ENCODE data around the gene MAN2B1.

GRCh38 chr19:12695997-12696365, 29.4 kb upstream of the MAN2B1 start:
- TF ChIP-seq FOXP4 (CRISPR knock-in tag; IDR thresholded peaks at IDR 0.05) (no peak), ATAD3A (CRISPR knock-in tag; IDR thresholded peaks at IDR 0.05) (no peak), TBP (CRISPR knock-in tag; IDR thresholded peaks at IDR 0.05) (no peak), NR3C1 (CRISPR knock-in tag; IDR thresholded peaks at IDR 0.05) (no peak), NFE2L1 (CRISPR knock-in tag; IDR thresholded peaks at IDR 0.05; ENCODE audit: borderline replicate concordance) (no peak), HMG20A (CRISPR knock-in tag; IDR thresholded peaks at IDR 0.05; ENCODE audit: borderline replicate concordance) (no peak), SIX1 (CRISPR knock-in tag; IDR thresholded peaks at IDR 0.05; ENCODE audit: borderline replicate concordance) (no peak), UBTF (CRISPR knock-in tag; IDR thresholded peaks at IDR 0.05) (no peak), RAD21 (CRISPR knock-in tag; IDR thresholded peaks at IDR 0.05) (no peak)
- TF ChIP-seq, protein P1, sequence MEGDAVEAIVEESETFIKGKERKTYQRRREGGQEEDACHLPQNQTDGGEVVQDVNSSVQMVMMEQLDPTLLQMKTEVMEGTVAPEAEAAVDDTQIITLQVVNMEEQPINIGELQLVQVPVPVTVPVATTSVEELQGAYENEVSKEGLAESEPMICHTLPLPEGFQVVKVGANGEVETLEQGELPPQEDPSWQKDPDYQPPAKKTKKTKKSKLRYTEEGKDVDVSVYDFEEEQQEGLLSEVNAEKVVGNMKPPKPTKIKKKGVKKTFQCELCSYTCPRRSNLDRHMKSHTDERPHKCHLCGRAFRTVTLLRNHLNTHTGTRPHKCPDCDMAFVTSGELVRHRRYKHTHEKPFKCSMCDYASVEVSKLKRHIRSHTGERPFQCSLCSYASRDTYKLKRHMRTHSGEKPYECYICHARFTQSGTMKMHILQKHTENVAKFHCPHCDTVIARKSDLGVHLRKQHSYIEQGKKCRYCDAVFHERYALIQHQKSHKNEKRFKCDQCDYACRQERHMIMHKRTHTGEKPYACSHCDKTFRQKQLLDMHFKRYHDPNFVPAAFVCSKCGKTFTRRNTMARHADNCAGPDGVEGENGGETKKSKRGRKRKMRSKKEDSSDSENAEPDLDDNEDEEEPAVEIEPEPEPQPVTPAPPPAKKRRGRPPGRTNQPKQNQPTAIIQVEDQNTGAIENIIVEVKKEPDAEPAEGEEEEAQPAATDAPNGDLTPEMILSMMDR (CRISPR knock-in tag; IDR thresholded peaks at IDR 0.05), result no peak

All from HepG2 (cell line).